ENCODE measurements around the gene PAX5. TPM values are rescaled to one million over a fixed set of nuclear protein-coding genes. Genes with fewer than 3 reads are reported as not detected.

Gene PAX5
- total RNA-seq, 3 donors from 2014 or later: 1.2 to 8.6 (median 1.7) TPM

- Mint-ChIP-seq H3K4me1 (ENCODE audit: low read depth) (no peaks in the 10 kb centered on the region), H3K27me3 (ENCODE audit: low read depth) (no peaks in the 10 kb centered on the region), H3K36me3 (ENCODE audit: insufficient read depth) (no peaks in the 10 kb centered on the region), H3K9me3 (no peaks in the 10 kb centered on the region), H3K4me3 (no peak overlapping the region)
- DNase-seq (no peak), ATAC-seq (no peak)
Measured at GRCh38 chr9:36849943-36850342, 184.1 kb downstream of the PAX5 start.

DNA sequence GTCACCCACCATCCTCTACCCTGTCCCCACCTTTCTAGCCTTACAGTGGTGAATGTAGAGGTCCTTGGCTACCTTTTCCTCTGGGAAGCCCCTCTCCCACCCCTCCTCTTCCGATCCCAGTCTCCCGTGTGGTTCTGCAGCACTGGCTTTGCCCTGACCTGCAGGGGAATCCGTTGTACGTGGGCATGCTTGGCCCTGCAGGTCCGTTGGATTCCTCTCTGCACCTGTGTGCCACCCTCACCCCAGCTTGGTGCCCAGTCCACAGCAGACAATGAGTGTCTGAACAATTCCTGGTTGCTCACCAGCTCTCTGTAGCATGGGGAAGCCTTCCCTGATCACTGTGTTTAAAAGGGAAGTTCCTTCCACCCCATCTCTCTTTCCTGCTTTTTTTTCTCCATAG is 185.1 kb downstream of the PAX5 start:
- no peaks in the 10 kb centered on the region for H3K27me3 Mint-ChIP-seq (ENCODE audit: low read depth)
- H3K4me3 Mint-ChIP-seq: no peak overlapping the region
- DNase-seq (no peak), ATAC-seq (no peak)
- no peaks in the 10 kb centered on the region for H3K36me3 Mint-ChIP-seq (ENCODE audit: insufficient read depth)
- no peaks in the 10 kb centered on the region for H3K9me3 Mint-ChIP-seq
- no peaks in the 10 kb centered on the region for H3K4me1 Mint-ChIP-seq (ENCODE audit: low read depth)

- H3K27me3 Mint-ChIP-seq (ENCODE audit: low read depth): no peaks in the 10 kb centered on the region
- no peak for DNase-seq
Measured at GRCh38 chr9:36847781-36848673, 186.0 kb downstream of the PAX5 start.

DNA sequence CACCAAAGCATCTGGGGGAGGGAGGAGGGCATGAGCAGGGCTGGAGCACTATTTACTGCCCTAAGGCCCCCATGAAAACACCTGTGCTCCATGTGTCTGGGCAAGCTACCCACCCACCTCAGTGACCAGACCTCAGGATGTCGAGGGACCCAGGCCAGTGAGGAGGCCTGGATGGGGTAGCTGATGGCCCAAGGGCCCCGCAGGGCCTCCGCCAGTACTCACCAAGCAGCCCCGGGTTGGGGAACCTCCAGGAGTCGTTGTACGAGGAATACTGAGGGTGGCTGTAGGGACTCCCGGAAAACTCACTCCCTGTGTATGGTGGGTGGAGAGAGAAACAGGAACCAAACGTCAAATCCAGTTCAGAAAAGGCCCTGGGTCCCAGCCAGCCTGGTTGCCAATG is 187.4 kb downstream of the PAX5 start:
- Mint-ChIP-seq H3K9me3 (no peaks in the 10 kb centered on the region), H3K4me1 (ENCODE audit: low read depth) (no peaks in the 10 kb centered on the region), H3K4me3 (no peak overlapping the region), H3K27me3 (ENCODE audit: low read depth) (no peaks in the 10 kb centered on the region), H3K36me3 (ENCODE audit: insufficient read depth) (no peaks in the 10 kb centered on the region)
- ATAC-seq (no peak), DNase-seq (no peak)

More at GRCh38 chr9:36847781-36848673, 186.0 kb downstream of the PAX5 start:
- no peak for ATAC-seq
- no peaks in the 10 kb centered on the region for H3K9me3 Mint-ChIP-seq
- no peak overlapping the region for H3K4me3 Mint-ChIP-seq
- no peaks in the 10 kb centered on the region for H3K4me1 Mint-ChIP-seq (ENCODE audit: low read depth)
- H3K36me3 Mint-ChIP-seq (ENCODE audit: insufficient read depth): no peaks in the 10 kb centered on the region

- no peaks in the 10 kb centered on the region for H3K27me3 Mint-ChIP-seq (ENCODE audit: low read depth)
- H3K4me3 Mint-ChIP-seq: no peak overlapping the region
- no peaks in the 10 kb centered on the region for H3K4me1 Mint-ChIP-seq (ENCODE audit: low read depth)
- DNase-seq (no peak), ATAC-seq (no peak)
- no peaks in the 10 kb centered on the region for H3K36me3 Mint-ChIP-seq (ENCODE audit: insufficient read depth)
- H3K9me3 Mint-ChIP-seq: no peaks in the 10 kb centered on the region
Measured at GRCh38 chr9:36845844-36846243, 188.2 kb downstream of the PAX5 start.

DNA sequence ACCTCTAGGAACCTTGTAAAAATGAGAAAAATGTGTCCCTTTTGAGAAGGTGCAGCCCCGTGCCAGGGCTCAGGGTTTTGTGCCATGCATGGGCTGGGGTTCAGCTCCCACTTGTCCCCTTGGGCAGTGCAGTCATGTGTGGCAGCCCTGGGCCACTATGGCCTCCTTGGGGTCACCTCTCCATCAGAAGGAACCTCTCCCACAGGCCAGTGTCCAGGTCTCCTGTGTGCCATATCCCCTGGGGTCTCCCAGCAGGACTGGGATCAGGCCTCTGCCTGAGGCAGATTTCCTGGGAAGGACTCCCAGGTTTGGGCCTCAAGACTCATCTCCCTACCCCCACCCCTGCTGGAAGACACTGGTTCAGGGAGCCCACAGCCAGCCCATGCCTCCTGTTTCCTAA is 189.1 kb downstream of the PAX5 start:
- DNase-seq: no peak
- Mint-ChIP-seq H3K36me3 (ENCODE audit: insufficient read depth) (no peaks in the 10 kb centered on the region), H3K27me3 (ENCODE audit: low read depth) (no peaks in the 10 kb centered on the region), H3K9me3 (no peaks in the 10 kb centered on the region), H3K4me1 (ENCODE audit: low read depth) (no peaks in the 10 kb centered on the region), H3K4me3 (no peak overlapping the region)
- ATAC-seq: no peak

DNA sequence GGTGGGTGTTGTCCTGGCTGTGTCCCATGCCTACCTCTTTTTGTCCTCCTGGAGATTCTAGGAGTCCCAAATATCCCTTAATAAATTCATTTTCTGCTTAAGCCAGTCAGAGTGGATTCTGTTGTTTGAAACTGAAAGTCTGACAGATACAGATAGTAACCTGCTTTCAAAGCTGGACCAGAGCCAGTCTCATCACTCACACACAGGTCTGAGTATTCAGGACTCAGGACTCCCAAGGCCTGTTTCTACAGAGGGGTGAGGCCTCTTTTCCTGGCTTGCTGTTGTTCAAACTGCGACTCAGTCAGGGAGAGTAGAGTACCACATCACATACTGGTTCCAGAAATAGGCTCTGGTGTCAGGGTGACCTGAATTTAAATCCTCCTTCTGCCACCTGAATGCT is 190.1 kb downstream of the PAX5 start:
- H3K4me3 Mint-ChIP-seq: no peak overlapping the region
- no peak for ATAC-seq
- no peaks in the 10 kb centered on the region for H3K27me3 Mint-ChIP-seq (ENCODE audit: low read depth)
- no peaks in the 10 kb centered on the region for H3K9me3 Mint-ChIP-seq
- no peaks in the 10 kb centered on the region for H3K4me1 Mint-ChIP-seq (ENCODE audit: low read depth)
- H3K36me3 Mint-ChIP-seq (ENCODE audit: insufficient read depth): no peaks in the 10 kb centered on the region
- no peak for DNase-seq

GRCh38 chr9:36842560-36843530 is 191.2 kb downstream of the PAX5 start:
- DNase-seq (no peak), ATAC-seq (no peak)
- H3K4me3 Mint-ChIP-seq: no peak overlapping the region
- H3K27me3 Mint-ChIP-seq (ENCODE audit: low read depth): no peaks in the 10 kb centered on the region
- H3K9me3 Mint-ChIP-seq: no peaks in the 10 kb centered on the region
- no peaks in the 10 kb centered on the region for H3K36me3 Mint-ChIP-seq (ENCODE audit: insufficient read depth)
- H3K4me1 Mint-ChIP-seq (ENCODE audit: low read depth): no peaks in the 10 kb centered on the region

DNA sequence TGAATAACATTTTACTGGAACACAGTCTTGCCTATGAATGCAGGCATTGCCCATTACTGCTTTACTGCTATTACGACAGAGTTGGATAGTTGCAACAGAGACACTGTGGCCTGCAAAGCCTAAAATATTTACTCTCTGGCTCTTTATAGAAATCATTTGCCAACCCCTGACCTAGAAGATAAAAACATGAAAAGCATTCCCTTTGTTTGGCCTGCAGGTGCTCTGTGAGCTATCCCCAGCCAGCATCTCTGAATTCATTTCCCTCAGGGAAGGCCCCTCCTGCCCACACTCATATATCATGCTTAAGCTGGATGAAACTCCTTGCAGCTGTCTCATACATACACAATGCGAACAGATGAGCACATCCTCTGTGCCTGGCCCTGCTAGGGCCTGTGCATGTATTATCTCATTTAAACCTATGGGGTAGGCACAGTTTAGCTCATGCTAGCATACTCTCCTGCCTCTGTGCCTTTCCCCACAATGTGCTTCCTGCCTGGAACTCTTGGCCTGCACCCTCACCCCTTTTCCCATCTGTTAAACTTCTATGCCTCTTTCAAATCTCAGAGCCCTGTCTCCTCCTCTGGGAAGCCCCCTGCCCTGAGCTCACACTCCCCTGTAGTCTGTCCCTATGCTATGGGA is 193.1 kb downstream of the PAX5 start:
- H3K4me1 Mint-ChIP-seq (ENCODE audit: low read depth): no peaks in the 10 kb centered on the region
- no peaks in the 10 kb centered on the region for H3K36me3 Mint-ChIP-seq (ENCODE audit: insufficient read depth)
- no peak overlapping the region for H3K4me3 Mint-ChIP-seq
- DNase-seq (no peak), ATAC-seq (no peak)
- no peaks in the 10 kb centered on the region for H3K27me3 Mint-ChIP-seq (ENCODE audit: low read depth)
- H3K9me3 Mint-ChIP-seq: no peaks in the 10 kb centered on the region

DNA sequence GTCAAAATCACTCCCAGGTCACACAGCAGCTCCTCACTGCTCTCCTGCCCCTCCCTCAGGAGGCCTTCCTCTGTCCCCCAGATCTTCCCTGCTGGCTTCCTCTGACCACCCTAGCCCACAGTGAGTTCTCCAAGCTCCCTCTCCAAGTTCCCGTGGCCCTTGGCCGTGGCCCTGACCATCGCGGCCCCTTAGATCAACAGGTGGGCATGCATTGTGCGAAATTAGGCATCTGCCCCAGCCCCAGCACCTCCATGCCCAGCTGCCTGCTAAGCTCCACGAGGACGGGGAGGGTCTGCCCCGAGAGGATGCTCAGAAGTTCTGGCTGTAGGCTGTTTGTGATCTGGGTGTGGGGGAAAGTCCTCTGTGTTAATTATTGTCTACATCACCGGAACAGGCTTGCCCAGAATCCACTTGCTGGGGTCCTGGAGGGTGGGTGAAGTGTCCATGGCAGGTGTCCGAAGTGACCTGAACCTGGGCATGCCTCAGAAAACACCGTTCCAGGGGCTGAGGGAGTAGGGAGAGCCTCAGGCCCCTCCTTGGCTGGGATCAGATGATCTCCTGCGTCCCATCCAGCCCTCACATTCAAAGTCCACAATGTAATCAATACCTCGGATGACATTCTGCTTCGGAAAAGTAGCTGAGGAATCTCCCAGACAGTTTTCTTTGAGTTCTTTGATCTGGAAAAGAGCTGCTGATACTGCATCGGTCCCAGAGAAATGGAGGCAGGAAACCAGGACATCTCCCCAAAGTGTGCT is 194.8 kb downstream of the PAX5 start:
- Mint-ChIP-seq H3K36me3 (ENCODE audit: insufficient read depth) (no peaks in the 10 kb centered on the region), H3K4me1 (ENCODE audit: low read depth) (no peaks in the 10 kb centered on the region), H3K27me3 (ENCODE audit: low read depth) (no peaks in the 10 kb centered on the region), H3K4me3 (no peak overlapping the region), H3K9me3 (no peaks in the 10 kb centered on the region)
- ATAC-seq (no peak), DNase-seq (no peak)

- ATAC-seq (no peak), DNase-seq (no peak)
- Mint-ChIP-seq H3K27me3 (ENCODE audit: low read depth) (peaks cover 2% of the 10 kb centered on the region), H3K9me3 (no peaks in the 10 kb centered on the region), H3K36me3 (ENCODE audit: insufficient read depth) (no peaks in the 10 kb centered on the region), H3K4me1 (ENCODE audit: low read depth) (no peaks in the 10 kb centered on the region), H3K4me3 (no peak overlapping the region)
Measured at GRCh38 chr9:36837431-36838405, 196.3 kb downstream of the PAX5 start.

GRCh38 chr9:36836486-36836885 is 197.6 kb downstream of the PAX5 start:
- no peak overlapping the region for H3K4me3 Mint-ChIP-seq
- peaks cover 2% of the 10 kb centered on the region for H3K27me3 Mint-ChIP-seq (ENCODE audit: low read depth)
- H3K9me3 Mint-ChIP-seq: no peaks in the 10 kb centered on the region
- ATAC-seq (no peak), DNase-seq (no peak)
- H3K36me3 Mint-ChIP-seq (ENCODE audit: insufficient read depth): no peaks in the 10 kb centered on the region
- H3K4me1 Mint-ChIP-seq (ENCODE audit: low read depth): no peaks in the 10 kb centered on the region

All from activated T-cell treated with anti-CD3 and anti-CD28 coated beads, Interleukin-2, amount 50 U/mL, for 4 hours (primary cell).